GM12878 (cell line): ENCODE measurements around the gene CARD11. TPM values are rescaled to one million over a fixed set of nuclear protein-coding genes. Genes with fewer than 3 reads are reported as not detected.

ENCODE experiments used
- ATAC-seq: fragments of 200-7000 bp; cut with Tn5 transposase; 3 replicates; pipeline ENCODE4 v1.9.1; 2020; ENCODE audit warnings: mild to moderate bottlenecking, moderate library complexity
- BruUV-seq: library from RNA; stranded (reverse); fragments of 400-500 nt; replicated peaks from 2 replicates; lab custom pipeline; 2021; lab: Mats Ljungman, UMichigan
- CTCF ChIA-PET: fragments of 300-600 bp; sonication (Branson Sonifier 250); formaldehyde crosslinking; extraction: SDS; loops from one replicate; lab custom pipeline; 2021; ENCODE audit warnings: inconsistent platforms; lab: Yijun Ruan, JAX
- POLR2A ChIA-PET: fragments of 350-600 bp; formaldehyde crosslinking; extraction: SDS; loops from one replicate; lab custom pipeline; 2021; ENCODE audit warnings: inconsistent platforms; lab: Charles Lee
- RAD21 ChIA-PET: fragments of 300-600 bp; sonication (Branson Sonifier 250); formaldehyde crosslinking; loops from one replicate; lab custom pipeline; 2023; ENCODE audit warnings: antibody characterized with exemption; ENCODE audit not compliant: unreplicated experiment; lab: Charles Lee
- SMC1A ChIA-PET: fragments of 300-600 bp; sonication (Branson Sonifier 250); formaldehyde crosslinking; loops from one replicate; lab custom pipeline; 2023; ENCODE audit not compliant: unreplicated experiment, uncharacterized antibody; lab: Charles Lee
- DNase-seq: peaks from one replicate; pipeline ENCODE4 v3.0.0-alpha.2; 2011; ENCODE audit warnings: low read depth, low spot score
- FAIRE-seq: peaks from 3 replicates; lab custom pipeline; 2011; peaks lifted over from hg19 to GRCh38; lab: Jason Lieb, UNC
- H2AFZ ChIP-seq: 2 replicates; pipeline ENCODE4 v1.6.0; 2011; ENCODE audit warnings: low read depth, low read length, control low read depth; ENCODE audit not compliant: control insufficient read depth
- H3K27ac ChIP-seq: 2 replicates; pipeline ENCODE4 v1.5.1; 2011; ENCODE audit warnings: control low read depth; ENCODE audit not compliant: control insufficient read depth, insufficient read depth
- H3K27me3 ChIP-seq, 2 experiments: replicated peaks in 1 of 2; 2 replicates each; pipeline versions ENCODE4 v1.6.0 to v1.6.1; 2011; ENCODE audit warnings: low read length in 1 of 2; ENCODE audit not compliant: control insufficient read depth in 2 of 2, insufficient read depth in 2 of 2
- H3K36me3 ChIP-seq, 2 experiments: 2 replicates each; pipeline ENCODE4 v1.5.1; 2011; ENCODE audit warnings: low read length in 1 of 2; ENCODE audit not compliant: control insufficient read depth in 2 of 2, insufficient read depth in 2 of 2
- H3K4me1 ChIP-seq: 2 replicates; pipeline ENCODE4 v1.6.1; 2011; ENCODE audit warnings: mild to moderate bottlenecking, low read length, moderate library complexity, mixed read lengths; ENCODE audit not compliant: control insufficient read depth, insufficient read depth
- H3K4me2 ChIP-seq: 2 replicates; pipeline ENCODE4 v1.6.0; 2011; ENCODE audit warnings: control low read depth; ENCODE audit not compliant: control insufficient read depth, insufficient read depth
- H3K4me3 ChIP-seq: fragments of 200-600 bp; sonication (generic); 2 replicates; pipeline ENCODE4 v1.5.1; 2016
- H3K79me2 ChIP-seq: 2 replicates; pipeline ENCODE4 v1.6.0; 2011; ENCODE audit warnings: low read length; ENCODE audit not compliant: control insufficient read depth, insufficient read depth
- H3K9ac ChIP-seq: 2 replicates; pipeline ENCODE4 v1.8.0; 2011; ENCODE audit warnings: low read length, control low read depth, mixed read lengths; ENCODE audit not compliant: control insufficient read depth, insufficient read depth
- H3K9me3 ChIP-seq: replicated peaks from 3 replicates; pipeline ENCODE4 v1.5.1; 2011; ENCODE audit warnings: mild to moderate bottlenecking, low read length; ENCODE audit not compliant: control insufficient read depth, insufficient read depth
- H4K20me1 ChIP-seq: 2 replicates; pipeline ENCODE4 v1.6.0; 2011; ENCODE audit not compliant: control insufficient read depth, insufficient read depth
- ASH2L ChIP-seq: fragments of 300-600, 200-600 bp; sonication (generic); IDR thresholded peaks from 2 replicates; pipeline ENCODE4 v1.6.1; 2017; ENCODE audit warnings: low read depth, mild to moderate bottlenecking, borderline replicate concordance
- BRCA1 ChIP-seq: IDR thresholded peaks from 2 replicates; pipeline ENCODE4 v1.6.1; 2011; ENCODE audit warnings: low read depth, low read length, improper control_type of control experiment
- CHD4 ChIP-seq: fragments of 200-600 bp; sonication (generic); IDR thresholded peaks from 2 replicates; pipeline ENCODE4 v1.6.1; 2016; ENCODE audit warnings: mild to moderate bottlenecking
- HDAC2 ChIP-seq: fragments of 200-600 bp; sonication (generic); IDR thresholded peaks from 2 replicates; pipeline ENCODE4 v1.6.1; 2017
- MYB ChIP-seq: fragments of 150-350 bp; IDR thresholded peaks from 2 replicates; pipeline ENCODE4 v1.6.1; 2014; ENCODE audit warnings: mild to moderate bottlenecking, low read depth, low read length, borderline replicate concordance
- POLR2AphosphoS2 ChIP-seq: IDR thresholded peaks from 2 replicates; pipeline ENCODE4 v1.6.1; 2011; ENCODE audit warnings: low read depth, mild to moderate bottlenecking, low read length, improper control_type of control experiment, moderate library complexity
- SMAD1 ChIP-seq: fragments of 450-650 bp; IDR thresholded peaks from 2 replicates; pipeline ENCODE4 v1.6.1; 2018; ENCODE audit warnings: mild to moderate bottlenecking, low read depth; ENCODE audit not compliant: partially characterized antibody
- SP1 ChIP-seq: IDR thresholded peaks from one replicate; pipeline ENCODE4 v1.6.1; 2011; ENCODE audit warnings: low read depth, low read length
- SRF ChIP-seq, 2 experiments: IDR thresholded peaks; 2 replicates each; pipeline ENCODE4 v1.6.1; 2011; ENCODE audit warnings: low read depth in 2 of 2, low read length in 2 of 2, mild to moderate bottlenecking in 1 of 2, moderate library complexity in 1 of 2
- TCF12 ChIP-seq: IDR thresholded peaks from 2 replicates; pipeline ENCODE4 v1.6.1; 2011; ENCODE audit warnings: low read depth, mild to moderate bottlenecking, low read length
- WGBS: methylation state at CpG from one replicate; pipeline ENCODE4 v1.1.6; 2016; ENCODE audit warnings: low lambda C conversion rate; ENCODE audit not compliant: insufficient replicate concordance, insufficient coverage; ENCODE audit errors: missing lambda C conversion rate; 5-methylcytosine and 5-hydroxymethylcytosine counted together
- in situ Hi-C: fragments of 300-500 bp; cut with MboI; formaldehyde crosslinking; loops from 9 replicates; pipeline ENCODE4 v1.14.3; 2018; ENCODE audit warnings: mixed read lengths
- intact Hi-C: fragments of 100-400 bp; cut with micrococcal nuclease; formaldehyde crosslinking; loops from one replicate; pipeline ENCODE4 v1.14.2; 2022; ENCODE audit not compliant: unreplicated experiment
- polyA plus RNA-seq, 11 experiments: library from polyadenylated mRNA; depleted of rRNA in 4 of 11; unstranded in 6 of 11; stranded (reverse) in 5 of 11; fragments of >200 nt; fragmentation: Nextera tagmentation in 4 of 11; fragmentation: Illumina TruSeq in 1 of 11; extraction: Ambion mirVana in 4 of 11; extraction: Trizol in 1 of 11; gene quantifications; 1 replicate in 1 of 11; 2 replicates in 10 of 11; pipeline versions ENCODE4 v1.2.1 to v1.2.3, GENCODE V29; 2011 to 2016; ENCODE audit warnings: inconsistent platforms in 2 of 11, missing spikeins in 2 of 11, low read depth in 1 of 11
- total RNA-seq, 4 experiments: library from RNA; depleted of rRNA in 3 of 4; stranded (reverse); fragments of >200 nt in 3 of 4; fragmentation: Illumina TruSeq in 1 of 4; extraction: Trizol in 1 of 4; gene quantifications; 2 replicates each; pipeline versions ENCODE4 v1.2.1 to v1.2.3, GENCODE V29; 2013 to 2021
- TF ChIP-seq, protein P1 (sequence below): fragments of 450-650 bp; IDR thresholded peaks from 2 replicates; pipeline ENCODE4 v1.6.1; 2017; ENCODE audit warnings: mild to moderate bottlenecking, moderate library complexity

CARD11 gene
- total and polyA plus RNA-seq, 10 of the 15 experiments (the other 5 are each of a cell fraction or from before 2014, with no cell fraction given), result 0.27 to 72.0 (median 28.4) TPM

GRCh38 chr7:3034591-3035150 lies 9.0 kb downstream of the CARD11 start:
- POLR2A ChIA-PET, result no interaction called here
- Histone ChIP-seq H2AFZ (no peak overlapping the region), H3K9me3 (no peaks in the 10 kb centered on the region)
- RAD21 ChIA-PET, result no interaction called here
- intact Hi-C loops, result no loop called here
- 95% methylated on average over 26 of the region's 26 CpGs for WGBS
- DNase-seq, result no peak
- TF ChIP-seq HDAC2 (no peak), POLR2AphosphoS2 (no peak), MYB (no peak), BRCA1 (no peak), TCF12 (no peak), CHD4 (no peak), SP1 (no peak), SRF (IDR thresholded peaks at IDR 0.05; ENCODE audit: low read depth in 2 of 2, low read length in 2 of 2) (no peak), ASH2L (no peak), SMAD1 (no peak)
- TF ChIP-seq, protein P1, sequence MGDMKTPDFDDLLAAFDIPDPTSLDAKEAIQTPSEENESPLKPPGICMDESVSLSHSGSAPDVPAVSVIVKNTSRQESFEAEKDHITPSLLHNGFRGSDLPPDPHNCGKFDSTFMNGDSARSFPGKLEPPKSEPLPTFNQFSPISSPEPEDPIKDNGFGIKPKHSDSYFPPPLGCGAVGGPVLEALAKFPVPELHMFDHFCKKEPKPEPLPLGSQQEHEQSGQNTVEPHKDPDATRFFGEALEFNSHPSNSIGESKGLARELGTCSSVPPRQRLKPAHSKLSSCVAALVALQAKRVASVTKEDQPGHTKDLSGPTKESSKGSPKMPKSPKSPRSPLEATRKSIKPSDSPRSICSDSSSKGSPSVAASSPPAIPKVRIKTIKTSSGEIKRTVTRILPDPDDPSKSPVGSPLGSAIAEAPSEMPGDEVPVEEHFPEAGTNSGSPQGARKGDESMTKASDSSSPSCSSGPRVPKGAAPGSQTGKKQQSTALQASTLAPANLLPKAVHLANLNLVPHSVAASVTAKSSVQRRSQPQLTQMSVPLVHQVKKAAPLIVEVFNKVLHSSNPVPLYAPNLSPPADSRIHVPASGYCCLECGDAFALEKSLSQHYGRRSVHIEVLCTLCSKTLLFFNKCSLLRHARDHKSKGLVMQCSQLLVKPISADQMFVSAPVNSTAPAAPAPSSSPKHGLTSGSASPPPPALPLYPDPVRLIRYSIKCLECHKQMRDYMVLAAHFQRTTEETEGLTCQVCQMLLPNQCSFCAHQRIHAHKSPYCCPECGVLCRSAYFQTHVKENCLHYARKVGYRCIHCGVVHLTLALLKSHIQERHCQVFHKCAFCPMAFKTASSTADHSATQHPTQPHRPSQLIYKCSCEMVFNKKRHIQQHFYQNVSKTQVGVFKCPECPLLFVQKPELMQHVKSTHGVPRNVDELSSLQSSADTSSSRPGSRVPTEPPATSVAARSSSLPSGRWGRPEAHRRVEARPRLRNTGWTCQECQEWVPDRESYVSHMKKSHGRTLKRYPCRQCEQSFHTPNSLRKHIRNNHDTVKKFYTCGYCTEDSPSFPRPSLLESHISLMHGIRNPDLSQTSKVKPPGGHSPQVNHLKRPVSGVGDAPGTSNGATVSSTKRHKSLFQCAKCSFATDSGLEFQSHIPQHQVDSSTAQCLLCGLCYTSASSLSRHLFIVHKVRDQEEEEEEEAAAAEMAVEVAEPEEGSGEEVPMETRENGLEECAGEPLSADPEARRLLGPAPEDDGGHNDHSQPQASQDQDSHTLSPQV, result no peak
- TF ChIP-seq, all 136 proteins: peak for 0
- Histone ChIP-seq H3K27ac (no peak overlapping the region), H3K9ac (no peak overlapping the region), H3K36me3 (peaks cover 0 to 4% of the 10 kb centered on the region in 2 experiments; a peak in 2 of 4 replicates), H3K4me1 (peaks cover 15% of the 10 kb centered on the region), H3K4me3 (no peak overlapping the region), H3K79me2 (peaks cover 24% of the 10 kb centered on the region), H3K27me3 (no peaks in the 10 kb centered on the region), H4K20me1 (no peaks in the 10 kb centered on the region; the same call in 1 of the 2 replicates), H3K4me2 (no peak overlapping the region)
- ChIA-PET CTCF (interaction anchor here (0.6 kb wide), 1 partner anchor 283 kb away, joined by 3 read pairs; no protein-coding TSS in a partner anchor), SMC1A (no interaction called here)
- no TSS peak for BruUV-seq
- in situ Hi-C loops, result no loop called here
- FAIRE-seq (no peak), ATAC-seq (no peak)
